ENCODE data around the gene HEATR9. TPM values are rescaled to one million over a fixed set of nuclear protein-coding genes. Genes with fewer than 3 reads are reported as not detected.
A peak's percentile ranks its signal among the peaks of the same experiment; 100 is the strongest.

The HEATR9 gene
- total RNA-seq, 1 donor from 2014 or later, result not detected

DNA sequence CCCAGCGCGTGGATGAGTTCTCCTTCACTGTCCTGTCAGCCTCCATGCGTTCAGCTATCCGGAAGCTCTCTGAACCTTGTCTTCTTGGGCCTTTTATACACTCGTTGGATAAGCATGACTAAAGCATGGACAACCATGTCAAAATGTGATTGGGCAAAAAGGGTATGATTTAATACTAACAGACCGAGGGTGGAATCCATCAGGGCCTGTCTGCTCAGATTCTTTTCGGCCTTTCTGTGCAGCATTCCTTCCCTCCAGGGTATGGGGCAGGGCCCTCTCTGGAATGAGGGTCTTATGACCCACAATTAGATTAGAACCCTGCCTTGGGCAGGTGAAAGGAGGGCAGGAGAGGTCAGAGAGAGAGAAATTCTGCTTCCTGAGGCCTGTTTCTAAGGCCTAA is 25.5 kb upstream of the HEATR9 start:
- DNase-seq, result no peak

DNA sequence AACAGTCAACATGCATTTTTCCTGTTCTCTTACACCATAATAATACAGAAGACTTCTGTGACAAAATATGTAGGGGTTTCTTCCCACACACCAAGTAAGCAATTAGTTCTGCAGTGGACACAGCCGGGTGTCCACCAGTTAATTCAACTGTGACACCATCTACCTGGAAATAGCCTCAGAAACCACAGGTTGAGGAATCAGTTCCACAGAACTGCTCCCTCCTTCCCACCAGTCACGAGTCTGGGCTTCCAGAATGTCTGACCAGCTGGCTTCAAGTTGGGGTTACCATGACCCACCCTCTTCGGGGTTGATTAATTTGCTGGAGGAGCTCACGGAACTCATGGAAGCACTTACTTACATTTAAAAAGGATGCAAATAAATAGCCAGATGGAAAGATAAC is 25.1 kb upstream of the HEATR9 start:
- DNase-seq, result no peak

DNA sequence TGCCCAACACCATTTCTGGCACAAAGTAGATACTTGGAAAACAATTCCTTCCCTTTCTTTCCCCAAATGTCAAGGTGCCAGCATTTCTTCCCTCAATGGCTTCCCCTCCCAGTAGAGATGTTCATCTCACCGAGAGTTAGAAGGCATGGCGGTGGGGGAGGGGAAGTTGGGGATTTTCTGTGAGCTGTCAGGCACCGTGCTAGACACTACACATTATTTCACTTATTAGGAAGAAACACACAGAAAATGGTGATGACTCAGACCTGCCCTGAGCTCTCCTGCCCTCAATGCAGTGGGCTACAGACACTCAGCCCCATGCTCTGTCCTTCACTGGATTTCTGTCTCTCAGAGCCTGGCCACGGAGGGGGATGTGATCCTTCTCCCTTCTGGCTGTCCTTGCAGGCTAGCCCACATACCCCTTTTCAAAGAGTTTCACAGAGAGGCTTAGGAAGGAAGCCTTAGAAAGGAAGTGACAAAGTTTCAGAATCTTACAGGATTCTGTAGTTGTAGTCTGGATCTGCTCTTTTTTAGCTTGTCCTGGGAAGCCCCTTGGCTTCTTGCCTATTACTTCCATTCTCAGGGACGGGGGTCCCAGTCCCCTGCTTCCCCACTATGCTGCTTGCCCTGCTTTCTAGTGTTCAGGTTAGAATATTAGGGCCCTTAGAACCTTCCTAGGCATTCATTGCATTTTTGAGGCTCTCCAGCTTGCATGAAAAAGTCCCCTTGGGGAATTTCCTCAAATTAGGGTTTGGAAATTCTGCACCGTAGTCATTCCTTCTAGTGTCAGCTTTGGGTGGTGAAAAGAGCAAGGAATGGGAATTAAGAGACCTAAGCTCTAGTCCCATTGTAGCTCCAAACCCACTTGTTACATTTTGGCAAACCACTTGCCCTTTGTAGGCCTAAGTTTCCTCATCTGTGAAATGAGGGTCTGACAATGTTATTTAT is 23.7 kb upstream of the HEATR9 start:
- DNase-seq, result no peak

DNA sequence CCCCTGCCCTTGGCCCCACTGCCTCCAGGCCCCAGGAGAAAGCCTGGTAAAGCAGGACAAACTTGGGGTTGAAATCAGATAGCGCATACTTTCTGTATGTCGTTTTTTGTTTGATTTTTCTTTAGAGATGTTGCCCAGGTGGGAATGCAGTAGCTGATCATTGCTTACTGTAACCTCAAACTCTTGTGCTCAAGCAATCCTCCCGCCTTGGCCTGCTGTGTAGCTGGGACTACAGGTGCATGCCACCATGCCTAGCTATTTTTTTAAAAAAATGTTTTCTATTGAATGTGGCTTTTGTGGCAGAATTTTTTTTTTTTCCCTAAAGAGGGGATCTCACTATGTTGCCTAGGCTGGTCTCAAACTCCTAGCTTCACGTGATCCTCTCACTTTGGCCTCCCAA is 22.6 kb upstream of the HEATR9 start:
- DNase-seq, result no peak

DNA sequence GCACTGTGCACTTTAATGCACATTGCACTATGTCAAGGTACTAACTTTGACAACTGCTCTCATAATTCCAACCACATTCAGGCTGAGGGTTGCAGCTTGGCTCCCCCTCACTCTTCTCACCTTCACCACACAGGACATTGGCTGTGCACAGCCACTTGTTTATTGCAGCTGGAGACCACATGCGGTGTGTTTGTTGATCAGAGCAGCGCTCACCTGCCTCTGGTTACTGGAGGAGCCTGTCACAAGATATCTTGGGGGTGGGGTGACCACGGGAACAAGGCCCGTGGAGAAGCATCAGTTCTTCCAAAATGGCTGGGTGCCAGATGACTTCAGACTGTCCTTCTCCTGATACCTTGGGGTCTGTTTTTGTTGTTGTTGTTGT is 22.1 kb upstream of the HEATR9 start:
- no peak for DNase-seq

DNA sequence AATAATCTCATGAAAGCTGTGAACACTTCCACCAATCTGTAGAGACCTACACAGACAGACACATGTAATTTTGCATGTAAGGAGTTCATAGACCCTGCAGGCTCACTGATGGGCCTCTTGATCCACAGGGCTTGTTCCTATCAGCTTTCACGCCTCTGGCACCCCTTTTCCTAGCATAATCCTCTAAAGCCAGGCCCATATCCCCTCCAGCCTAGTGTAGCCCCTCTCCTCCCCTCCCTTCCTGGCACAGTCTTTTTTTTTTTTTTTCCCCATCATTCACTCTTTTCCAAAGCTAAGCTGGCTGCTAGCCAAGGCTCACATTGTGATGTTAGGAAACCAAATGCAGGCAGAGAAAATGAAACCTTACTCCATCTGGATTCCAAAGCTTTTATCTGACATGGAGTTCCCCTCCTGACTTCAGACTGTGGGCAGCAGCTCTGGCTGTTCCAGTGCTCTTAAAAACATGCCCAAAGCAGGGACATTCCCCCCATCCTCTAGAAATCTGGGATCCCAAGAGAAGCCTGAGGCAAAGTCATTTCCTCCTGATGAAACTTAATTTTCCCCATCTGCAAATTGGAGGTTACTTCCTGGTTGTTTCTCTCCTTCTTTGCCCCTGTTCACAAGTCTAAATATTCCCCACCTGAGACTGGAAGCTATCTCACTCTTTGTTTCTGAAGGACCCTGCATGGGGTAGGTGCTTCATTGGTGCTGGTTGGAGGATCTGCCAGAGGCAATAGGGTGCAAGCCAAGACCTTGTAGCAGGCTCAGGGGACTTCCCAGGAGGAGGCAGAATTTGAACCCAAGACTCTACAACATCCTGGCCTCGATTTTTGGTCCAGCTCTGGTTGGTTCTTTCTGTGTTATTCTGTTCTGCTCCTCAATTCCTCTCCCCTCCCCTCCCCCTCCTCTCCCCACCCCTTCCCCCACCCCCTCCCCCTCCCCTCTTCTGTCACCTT is 21.4 kb upstream of the HEATR9 start:
- peak; percentile 87 for DNase-seq

DNA sequence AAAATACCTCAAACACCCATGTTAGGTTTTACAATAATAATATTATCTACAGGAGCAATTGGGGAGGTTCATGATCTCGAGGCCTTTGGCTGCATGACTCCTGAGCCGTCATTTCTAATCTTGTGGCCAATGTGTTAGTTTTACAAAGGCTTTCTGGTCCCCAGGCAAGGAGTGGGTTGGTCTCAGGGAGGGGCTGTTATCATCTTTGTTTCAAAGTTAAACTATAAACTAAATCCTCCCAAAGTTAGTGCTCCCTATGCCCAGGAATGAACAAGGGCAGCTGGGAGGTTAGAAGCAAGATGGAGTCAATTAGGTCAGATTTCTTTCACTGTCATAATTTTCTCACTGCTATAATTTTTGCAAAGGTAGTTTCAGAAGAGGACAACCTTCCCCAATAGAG is 20.6 kb upstream of the HEATR9 start:
- no peak for DNase-seq

DNA sequence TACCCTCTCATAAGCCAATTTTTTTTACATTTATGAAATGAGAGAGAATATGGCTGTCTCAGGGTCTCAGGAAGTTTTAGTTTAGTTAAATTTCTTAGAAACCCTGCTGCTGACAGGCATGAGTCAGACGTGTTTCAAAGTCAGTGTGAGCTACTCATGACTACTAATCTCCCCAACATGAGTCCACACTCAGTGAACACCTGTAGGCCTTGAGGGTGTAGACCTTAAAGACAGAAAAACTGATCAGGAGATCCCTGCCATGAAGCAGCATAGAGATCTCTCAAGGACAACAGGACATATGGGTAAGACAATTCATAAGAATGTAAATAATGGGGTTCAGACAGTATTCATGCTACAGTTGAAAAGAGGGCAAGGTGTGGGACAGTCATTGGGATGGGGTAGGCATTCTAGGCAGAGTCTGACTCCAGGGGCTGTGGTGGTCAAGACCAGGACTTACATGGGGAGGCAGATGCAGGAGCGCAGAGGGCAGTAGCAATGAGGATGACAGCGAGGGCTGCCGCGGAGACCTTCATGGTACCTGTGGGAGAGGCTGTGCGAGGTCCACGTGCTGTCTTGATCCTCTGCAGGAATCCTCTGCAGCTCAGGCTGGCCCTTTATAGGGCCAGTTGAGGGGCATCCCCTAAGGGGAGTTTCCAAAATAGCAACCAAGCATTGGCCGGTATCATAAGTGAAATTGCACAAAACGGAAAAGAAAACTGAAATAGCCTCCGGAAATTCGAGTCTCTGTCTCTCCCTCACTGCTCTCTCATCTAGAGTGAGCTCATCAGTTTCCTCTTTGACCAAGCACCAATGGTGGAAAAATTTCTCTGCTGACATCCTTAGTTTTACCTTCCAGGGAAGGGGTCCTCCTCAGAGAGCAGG is 11.3 kb upstream of the HEATR9 start, which contains the start of gene CCL5:
Gene CCL5 (minus strand): TSS at position 588 of the 882 bp plus-strand sequence.
- no peak for DNase-seq

DNA sequence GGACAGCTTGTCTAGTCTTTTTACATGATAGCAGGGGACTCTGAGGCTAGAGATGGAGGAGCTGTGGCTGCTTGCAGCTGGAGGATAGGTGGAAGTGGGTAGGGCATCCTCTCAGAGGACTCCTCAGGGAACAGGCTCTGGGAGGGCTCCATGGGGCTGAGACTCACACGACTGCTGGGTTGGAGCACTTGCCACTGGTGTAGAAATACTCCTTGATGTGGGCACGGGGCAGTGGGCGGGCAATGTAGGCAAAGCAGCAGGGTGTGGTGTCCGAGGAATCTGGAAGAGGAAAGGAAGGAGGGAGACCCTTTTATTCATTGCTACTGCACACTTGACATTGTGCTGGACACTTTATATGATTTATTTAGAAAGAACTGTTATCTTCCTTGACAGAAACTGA is 9.7 kb upstream of the HEATR9 start:
- no peak for DNase-seq

DNA sequence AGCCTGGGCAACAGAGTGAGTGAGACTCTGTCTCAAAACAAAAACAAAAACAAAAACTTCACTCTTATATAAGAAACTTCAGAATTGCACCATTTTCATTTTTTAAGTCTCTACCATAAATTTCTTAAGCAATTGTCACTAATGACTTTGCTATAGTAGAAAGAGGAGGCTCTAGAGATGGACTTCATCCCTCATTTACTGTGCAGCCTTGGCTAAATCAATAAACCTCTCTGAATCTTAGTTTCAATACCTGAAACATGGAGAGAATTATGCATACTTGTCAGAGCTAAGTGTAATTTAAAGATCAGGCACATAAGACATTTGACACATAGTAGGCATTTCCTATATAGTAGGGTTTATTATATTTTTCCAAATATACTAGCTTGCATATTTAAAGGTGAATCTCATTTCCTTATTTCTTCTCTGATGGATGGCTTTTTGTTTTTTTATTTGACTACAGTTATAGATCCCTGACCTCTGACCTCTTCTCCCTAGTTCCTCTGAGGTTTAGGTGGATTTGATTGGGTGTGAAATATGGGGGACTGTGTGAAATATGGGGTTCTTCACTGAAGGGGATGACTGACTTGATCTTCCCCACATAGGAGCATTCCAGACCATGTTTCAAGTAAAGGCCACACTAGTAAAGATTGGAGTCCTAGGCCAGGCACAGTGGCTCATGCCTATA is 8.8 kb upstream of the HEATR9 start:
- DNase-seq, result no peak

DNA sequence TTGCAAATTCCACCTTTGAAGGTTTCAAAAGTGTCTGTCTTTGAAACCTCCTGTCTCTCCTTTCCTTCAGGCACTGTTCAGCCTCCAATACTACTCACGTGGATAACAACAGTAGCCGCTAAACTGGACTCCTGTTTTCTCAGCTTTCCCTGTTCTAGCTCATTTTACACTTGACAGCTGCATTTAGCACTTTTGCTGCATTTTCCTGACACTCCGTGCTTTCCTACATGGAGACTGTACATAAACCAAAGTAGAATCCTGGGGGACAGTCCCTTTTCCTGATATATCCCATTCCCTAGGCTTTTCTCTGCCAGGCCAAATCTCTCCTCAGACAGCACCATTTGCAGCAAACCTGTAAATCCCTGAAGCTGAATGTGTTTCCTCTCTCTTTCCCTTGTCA is 7.8 kb upstream of the HEATR9 start:
- no peak for DNase-seq

DNA sequence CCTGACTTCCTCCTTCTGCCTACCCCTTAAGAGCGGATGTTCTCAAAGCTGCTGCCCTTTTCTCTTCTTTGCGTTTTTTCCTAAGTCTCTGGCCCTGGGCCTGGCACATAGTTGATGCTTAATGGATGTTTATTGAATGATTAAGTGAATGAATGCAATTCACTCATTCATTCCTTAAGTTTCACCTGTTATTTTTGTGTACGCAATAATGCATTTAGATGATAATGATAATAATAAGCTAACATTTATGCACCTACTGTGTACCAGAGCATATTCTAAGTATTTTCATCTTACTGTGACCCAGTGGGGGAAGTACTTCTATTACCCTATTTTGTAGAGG is 7.1 kb upstream of the HEATR9 start:
- no peak for DNase-seq

DNA sequence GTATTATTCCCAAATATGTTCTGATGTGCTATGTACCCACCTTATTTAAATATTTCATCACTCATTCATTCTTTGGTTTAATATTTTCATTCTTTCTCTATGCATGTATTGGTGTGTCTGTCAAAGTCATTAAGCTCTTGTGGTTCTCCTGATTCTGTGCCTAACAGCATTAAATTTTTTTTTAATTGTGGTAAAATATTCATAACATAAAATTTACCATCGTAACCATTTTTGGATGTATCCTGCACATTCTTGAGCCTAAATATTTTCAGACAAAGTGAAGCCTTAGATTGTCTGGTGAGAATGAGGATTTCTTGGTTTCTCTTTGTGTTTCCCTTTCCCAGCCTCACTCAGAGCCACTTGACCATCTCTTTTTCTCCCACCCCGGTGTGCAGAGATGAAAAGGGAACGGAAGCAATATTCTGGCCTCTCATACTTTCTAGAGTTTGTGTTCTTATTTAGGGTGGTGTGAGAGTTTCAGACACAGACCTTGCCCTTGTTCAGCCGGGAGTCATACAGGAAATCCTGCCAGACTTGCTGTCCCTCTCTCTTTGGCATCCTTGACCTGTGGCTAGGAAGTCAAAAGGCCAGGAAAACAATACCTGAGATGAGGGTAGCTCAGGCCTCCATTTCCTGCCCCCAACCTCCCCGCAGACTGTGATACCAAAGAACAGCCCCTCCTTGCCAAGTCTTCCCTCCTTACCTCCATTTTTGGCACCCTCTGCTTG is 6.5 kb upstream of the HEATR9 start:
- DNase-seq, result no peak

DNA sequence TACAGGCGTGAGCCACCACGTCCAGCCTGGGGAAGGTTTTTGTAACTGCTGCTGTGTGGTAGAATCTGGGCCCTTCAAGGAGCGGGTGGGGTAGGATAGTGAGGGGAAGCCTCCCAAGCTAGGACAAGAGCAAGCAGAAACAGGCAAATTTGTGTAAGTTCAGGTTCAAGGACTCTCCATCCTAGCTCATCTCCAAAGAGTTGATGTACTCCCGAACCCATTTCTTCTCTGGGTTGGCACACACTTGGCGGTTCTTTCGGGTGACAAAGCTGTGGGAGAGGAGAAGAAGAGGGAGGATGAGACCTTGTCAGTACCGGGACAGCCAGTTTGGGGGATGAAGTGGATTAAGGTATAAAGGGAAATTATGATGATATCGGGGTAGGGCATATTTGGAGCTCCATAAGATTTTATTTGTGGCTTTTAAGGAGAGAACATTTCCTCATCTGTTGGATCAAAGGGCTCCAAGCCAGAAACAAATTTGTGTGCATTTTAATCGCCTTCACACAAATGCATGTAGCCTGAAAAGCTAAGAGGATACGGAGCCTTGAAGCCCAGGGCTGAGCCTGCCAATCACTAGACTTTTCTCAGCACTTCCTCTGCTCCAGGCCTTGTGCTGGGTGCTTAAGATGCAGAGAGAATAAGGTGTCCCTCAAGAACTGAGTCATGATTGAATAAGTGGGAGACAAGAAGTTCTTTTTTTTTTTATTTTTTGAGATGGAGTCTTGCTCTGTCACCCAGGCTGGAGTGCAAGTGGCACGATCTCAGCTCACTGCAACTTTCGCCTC is 3.7 kb upstream of the HEATR9 start:
- no peak for DNase-seq

DNA sequence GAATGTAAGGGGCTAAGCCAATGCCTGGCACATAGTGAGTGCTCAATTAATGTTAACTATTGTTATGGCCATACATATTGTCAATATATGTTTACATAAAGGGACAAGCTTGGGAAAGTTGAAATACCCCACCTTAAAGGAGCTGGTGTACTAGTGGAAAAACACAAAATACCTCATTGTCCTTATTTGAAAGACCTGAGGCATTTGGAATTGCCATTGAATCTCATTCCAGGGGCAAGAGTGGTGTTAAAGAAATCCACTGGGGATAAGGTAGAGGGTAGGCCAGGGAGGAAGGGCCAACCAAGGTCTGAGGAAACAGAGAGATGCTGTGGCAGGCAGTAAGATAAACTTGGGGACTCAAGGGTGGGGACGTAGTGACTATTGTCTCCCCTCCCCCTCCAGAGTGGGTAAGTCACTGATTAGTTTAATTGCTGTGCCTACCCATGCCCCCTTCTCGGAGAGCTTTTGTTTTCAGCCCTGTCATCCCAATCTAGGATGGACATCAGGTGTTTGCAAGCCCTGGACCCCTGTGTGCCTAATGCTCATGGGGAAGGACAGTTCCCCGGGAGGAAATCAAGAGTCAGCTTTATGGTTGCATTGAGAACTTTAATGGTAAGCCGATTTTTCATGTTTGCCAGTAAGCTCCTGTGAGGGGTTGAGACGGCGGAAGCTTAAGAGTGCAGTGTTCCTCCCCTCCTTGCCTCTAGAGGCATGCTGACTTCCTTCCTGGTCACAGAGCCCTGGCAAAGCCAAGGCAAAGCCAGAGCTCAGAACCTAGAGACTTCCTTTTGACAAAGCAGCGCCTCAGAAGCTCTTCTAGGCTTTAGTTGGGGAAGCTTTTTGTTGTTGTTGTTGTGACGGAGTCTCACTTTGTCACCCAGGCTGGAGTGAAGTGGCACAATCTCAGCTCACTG is 2.5 kb upstream of the HEATR9 start:
- DNase-seq, result no peak

DNA sequence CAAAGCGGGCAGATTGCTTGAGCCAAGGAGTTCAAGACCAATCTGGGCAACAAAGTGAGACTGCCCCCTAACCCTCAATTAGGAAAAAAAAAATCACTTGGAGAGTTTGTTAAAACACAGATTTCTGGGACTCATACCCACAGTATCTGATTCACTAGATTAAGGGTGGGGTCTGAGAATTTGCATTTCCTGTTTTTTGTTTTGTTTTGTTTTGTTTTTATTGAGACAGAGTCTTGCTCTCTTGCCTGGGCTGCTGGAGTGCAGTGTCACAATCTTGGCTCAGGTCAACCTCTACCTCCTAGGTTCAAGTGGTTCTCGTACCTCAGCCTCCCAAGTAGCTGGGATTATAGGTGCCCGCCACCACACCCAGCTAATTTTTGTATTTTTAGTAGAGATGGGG is 1.1 kb downstream of the HEATR9 start:
- DNase-seq, result no peak

DNA sequence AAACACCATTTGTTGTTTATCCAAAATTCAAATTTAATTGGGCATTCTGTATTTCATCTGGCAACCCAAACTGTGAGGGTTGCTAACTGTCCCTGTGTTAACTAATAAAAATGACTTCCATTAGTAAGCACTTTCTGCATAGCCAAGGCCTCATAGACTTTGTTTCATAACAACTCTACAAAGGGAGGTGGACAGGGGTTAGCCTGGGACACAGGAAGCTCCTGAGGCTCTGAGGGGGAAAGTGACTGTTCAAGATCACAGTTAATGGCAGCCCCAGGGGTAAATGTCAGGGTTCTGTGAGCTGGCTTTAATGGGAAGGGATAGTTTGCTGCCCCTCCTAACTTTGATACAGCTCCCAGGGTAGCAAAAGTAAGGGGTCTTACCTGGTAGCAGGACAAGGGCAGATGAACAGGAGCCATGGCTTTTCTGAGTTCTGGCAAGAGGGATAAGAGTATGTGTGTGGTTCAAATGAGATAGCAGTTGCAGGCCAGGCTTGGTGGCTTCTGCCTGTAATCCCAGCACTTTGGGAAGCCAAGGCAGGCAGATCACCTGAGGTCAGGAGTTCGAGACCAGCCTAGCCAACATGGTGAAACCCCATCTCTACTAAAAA is 2.2 kb downstream of the HEATR9 start:
- DNase-seq, result no peak
